ENCODE data around the gene ARHGEF4. TPM values are rescaled to one million over a fixed set of nuclear protein-coding genes. Genes with fewer than 3 reads are reported as not detected.
"Not testable (repeated sequence)": the region's sequence is repeated elsewhere in the genome, so short reads cannot be mapped to it uniquely, and the experiment has no call there.

ARHGEF4 gene
- polyA plus RNA-seq, 3 donors = 0.05 TPM; not detected in 2

GRCh38 chr2:131077966-131078365 is 241.3 kb downstream of the ARHGEF4 start:
- no peak for TF ChIP-seq CTCF (IDR thresholded peaks at IDR 0.05)
- Histone ChIP-seq H3K27ac (ENCODE audit: low read depth in 1 of 2, low read length in 2 of 2) (no peak overlapping the region), H3K4me3 (replicated peaks in 1 of 3; ENCODE audit: low read depth in 2 of 3, low read length in 3 of 3) (no peak overlapping the region), H3K9ac (ENCODE audit: insufficient read depth, low read length, poor library complexity, severe bottlenecking) (no peak overlapping the region), H2AFZ (ENCODE audit: insufficient read depth, low read depth, low read length, poor library complexity, severe bottlenecking) (no peak overlapping the region), H4K20me1 (ENCODE audit: insufficient read depth, low read length) (peaks cover 97% of the 10 kb centered on the region), H3K27me3 (ENCODE audit: control insufficient read depth in 2 of 2, insufficient read depth in 2 of 2, low read length in 2 of 2) (no peaks in the 10 kb centered on the region), H3K79me2 (ENCODE audit: insufficient read depth, low read length) (peaks cover 92% of the 10 kb centered on the region), H3K36me3 (replicated peaks in 1 of 2; ENCODE audit: control insufficient read depth in 1 of 2, insufficient read depth in 2 of 2, low read length in 2 of 2) (peaks cover 84 to 100% of the 10 kb centered on the region in 2 donors), H3K4me2 (replicated peaks; ENCODE audit: extremely low read depth, low read length, poor library complexity, severe bottlenecking) (no peak overlapping the region), H3K9me3 (replicated peaks in 1 of 2; ENCODE audit: control insufficient read depth in 1 of 2, insufficient read depth in 1 of 2, low read length in 2 of 2) (no peaks in the 10 kb centered on the region), H3K4me1 (ENCODE audit: control insufficient read depth in 1 of 2, insufficient read depth in 2 of 2, low read length in 2 of 2) (no peaks in the 10 kb centered on the region)
- H3K27me3 Mint-ChIP-seq (ENCODE audit: low read depth in 3 of 3) = no peaks in the 10 kb centered on the region
- H3K9me3 Mint-ChIP-seq = peaks cover 0 to 2% (median 0%) of the 10 kb centered on the region in 7 donors
- H3K4me1 Mint-ChIP-seq = no peaks in the 10 kb centered on the region
- H3K36me3 Mint-ChIP-seq = peaks cover 81 to 98% of the 10 kb centered on the region in 2 donors
- no peak overlapping the region for H3K4me3 Mint-ChIP-seq
- H3K27ac Mint-ChIP-seq = no peak overlapping the region
- DNase-seq = no peak
- WGBS (ENCODE audit: insufficient coverage) = 100% methylated on average over 1 of the region's 3 CpGs
- intact Hi-C loops (cut with micrococcal nuclease) = no loop called here

GRCh38 chr2:131079931-131080330 is 243.2 kb downstream of the ARHGEF4 start:
- H3K27me3 ChIP-seq (ENCODE audit: control insufficient read depth in 2 of 2, insufficient read depth in 2 of 2, low read length in 2 of 2); H3K9me3 ChIP-seq (replicated peaks in 1 of 2; ENCODE audit: control insufficient read depth in 1 of 2, insufficient read depth in 1 of 2, low read length in 2 of 2); H2AFZ ChIP-seq (ENCODE audit: insufficient read depth, low read depth, low read length, poor library complexity, severe bottlenecking); H3K4me3 Mint-ChIP-seq; H3K27ac ChIP-seq (ENCODE audit: low read depth in 1 of 2, low read length in 2 of 2); H3K27ac Mint-ChIP-seq; H3K4me3 ChIP-seq (replicated peaks in 1 of 3; ENCODE audit: low read depth in 2 of 3, low read length in 3 of 3); H3K4me1 Mint-ChIP-seq; H3K4me2 ChIP-seq (replicated peaks; ENCODE audit: extremely low read depth, low read length, poor library complexity, severe bottlenecking); H3K9me3 Mint-ChIP-seq; H3K4me1 ChIP-seq (ENCODE audit: control insufficient read depth in 1 of 2, insufficient read depth in 2 of 2, low read length in 2 of 2); H3K27me3 Mint-ChIP-seq (ENCODE audit: low read depth in 3 of 3); H3K9ac ChIP-seq (ENCODE audit: insufficient read depth, low read length, poor library complexity, severe bottlenecking); intact Hi-C loops (cut with micrococcal nuclease); DNase-seq: not testable (repeated sequence)
- peaks cover 69 to 86% of the 10 kb centered on the region in 2 donors for H3K36me3 Mint-ChIP-seq
- H4K20me1 ChIP-seq (ENCODE audit: insufficient read depth, low read length) = peaks cover 97% of the 10 kb centered on the region
- peaks cover 92% of the 10 kb centered on the region for H3K79me2 ChIP-seq (ENCODE audit: insufficient read depth, low read length)
- 93% methylated on average over 3 of the region's 6 CpGs for WGBS (ENCODE audit: insufficient coverage)
- H3K36me3 ChIP-seq (replicated peaks in 1 of 2; ENCODE audit: control insufficient read depth in 1 of 2, insufficient read depth in 2 of 2, low read length in 2 of 2) = peaks cover 68 to 93% of the 10 kb centered on the region in 2 donors

All from CD14-positive monocyte (primary cell).